Fibroblast of lung (primary cell): ENCODE results near the gene WDR93. TPM values are rescaled to one million over a fixed set of nuclear protein-coding genes. Genes with fewer than 3 reads are reported as not detected.

Experiments used
- DNase-seq, 2 donors: peaks; one replicate each; pipeline versions ENCODE4 v3.0.0 to v3.0.0-alpha.2; 2010; ENCODE audit warnings: low read depth in 2 of 2
- H2AFZ ChIP-seq: 2 replicates; pipeline ENCODE4 v1.5.1; 2012; ENCODE audit warnings: low read length, control low read depth, inconsistent platforms
- H3K27ac ChIP-seq: 2 replicates; pipeline ENCODE4 v1.5.1; 2011; ENCODE audit warnings: low read length, control low read depth; ENCODE audit not compliant: insufficient read depth
- H3K27me3 ChIP-seq: 2 replicates; pipeline ENCODE4 v1.5.1; 2011; ENCODE audit warnings: mild to moderate bottlenecking, low read length; ENCODE audit not compliant: control insufficient read depth, insufficient read depth
- H3K36me3 ChIP-seq: 2 replicates; pipeline ENCODE4 v1.5.1; 2011; ENCODE audit warnings: low read length; ENCODE audit not compliant: control insufficient read depth, insufficient read depth
- H3K4me1 ChIP-seq: 2 replicates; pipeline ENCODE4 v1.5.1; 2011; ENCODE audit warnings: low read length; ENCODE audit not compliant: control insufficient read depth, insufficient read depth; ENCODE audit errors: extremely low read depth
- H3K4me2 ChIP-seq: 2 replicates; pipeline ENCODE4 v1.5.1; 2011; ENCODE audit warnings: low read length, control low read depth; ENCODE audit not compliant: insufficient read depth; ENCODE audit errors: extremely low read depth
- H3K4me3 ChIP-seq, 4 experiments: fragments of 200-600 bp in 1 of 4; sonication (generic) in 1 of 4; replicated peaks in 1 of 4; 2 replicates each; pipeline ENCODE4 v1.5.1; 2011 to 2016; ENCODE audit warnings: low read length in 4 of 4, low read depth in 3 of 4, mild to moderate bottlenecking in 3 of 4, control low read depth in 2 of 4, inconsistent platforms in 1 of 4, mixed read lengths in 1 of 4; ENCODE audit not compliant: insufficient read depth in 1 of 4; ENCODE audit errors: control extremely low read depth in 1 of 4
- H3K79me2 ChIP-seq: 2 replicates; pipeline ENCODE4 v1.5.1; 2012; ENCODE audit warnings: mild to moderate bottlenecking, low read length, inconsistent platforms; ENCODE audit not compliant: control insufficient read depth, insufficient read depth
- H3K9ac ChIP-seq: 2 replicates; pipeline ENCODE4 v1.5.1; 2011; ENCODE audit warnings: mild to moderate bottlenecking, low read length, control low read depth; ENCODE audit not compliant: insufficient read depth
- H3K9me3 ChIP-seq: 2 replicates; pipeline ENCODE4 v1.5.1; 2012; ENCODE audit warnings: low read depth, low read length; ENCODE audit not compliant: control insufficient read depth, insufficient read depth
- H4K20me1 ChIP-seq: 2 replicates; pipeline ENCODE4 v1.5.1; 2011; ENCODE audit warnings: low read length; ENCODE audit not compliant: control insufficient read depth, insufficient read depth; ENCODE audit errors: extremely low read depth
- EZH2 ChIP-seq: IDR thresholded peaks from 2 replicates; pipeline ENCODE4 v1.5.1; 2012; ENCODE audit warnings: low read length, control low read depth, mild to moderate bottlenecking; ENCODE audit errors: missing control alignments
- polyA plus RNA-seq, 2 donors: library from polyadenylated mRNA; depleted of rRNA in 1 of 2; stranded (reverse) in 1 of 2; unstranded in 1 of 2; fragments of >200 nt; gene quantifications; 2 replicates each; pipeline ENCODE4 v1.2.1, GENCODE V29; 2011 to 2012; ENCODE audit warnings: missing spikeins in 1 of 2
- total RNA-seq: library from RNA; depleted of rRNA; stranded (reverse); fragments of >200 nt; gene quantifications from 2 replicates; pipeline ENCODE4 v1.2.1, GENCODE V29; 2014
- TF ChIP-seq, protein P1 (sequence below), 2 donors: IDR thresholded peaks in 1 of 2; conservative IDR thresholded peaks in 1 of 2; 1 replicate in 1 of 2; 2 replicates in 1 of 2; pipeline ENCODE4 v1.5.1; 2011 to 2012; ENCODE audit warnings: low read length in 2 of 2, control low read depth in 1 of 2, inconsistent platforms in 1 of 2, low read depth in 1 of 2, mild to moderate bottlenecking in 1 of 2

The WDR93 gene
- total and polyA plus RNA-seq, 2 donors (not counting 1 experiment from before 2014, with no cell fraction given) = 0.14 to 0.17 TPM

DNA sequence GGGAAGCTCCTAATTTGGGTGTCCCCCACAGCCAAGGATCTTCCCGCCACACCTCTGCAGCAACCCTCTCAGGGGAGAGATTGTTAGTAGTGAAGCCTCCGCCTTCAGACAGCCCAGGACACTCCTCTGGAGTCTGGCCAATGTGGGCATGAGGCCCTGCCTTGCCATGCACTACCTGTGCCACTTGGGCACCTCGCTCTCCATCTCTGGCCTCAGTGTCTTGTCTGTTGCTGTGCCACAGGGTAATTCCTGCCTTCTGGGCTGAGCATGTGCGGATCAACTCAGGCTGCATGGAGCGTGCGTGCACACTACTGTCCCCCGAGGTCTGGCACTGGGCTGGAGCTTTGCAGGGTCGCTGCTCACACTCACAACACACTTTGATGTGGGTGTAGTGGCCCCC lies 68.4 kb downstream of the WDR93 start:
- DNase-seq = no peak
- Histone ChIP-seq H3K4me2 (no peak overlapping the region), H2AFZ (no peak overlapping the region), H3K36me3 (no peaks in the 10 kb centered on the region), H3K27me3 (no peaks in the 10 kb centered on the region), H3K4me1 (no peaks in the 10 kb centered on the region), H3K79me2 (no peaks in the 10 kb centered on the region), H3K4me3 (no peak overlapping the region), H3K9ac (no peak overlapping the region), H3K27ac (no peak overlapping the region), H4K20me1 (no peaks in the 10 kb centered on the region), H3K9me3 (no peaks in the 10 kb centered on the region)
- TF ChIP-seq, protein P1, sequence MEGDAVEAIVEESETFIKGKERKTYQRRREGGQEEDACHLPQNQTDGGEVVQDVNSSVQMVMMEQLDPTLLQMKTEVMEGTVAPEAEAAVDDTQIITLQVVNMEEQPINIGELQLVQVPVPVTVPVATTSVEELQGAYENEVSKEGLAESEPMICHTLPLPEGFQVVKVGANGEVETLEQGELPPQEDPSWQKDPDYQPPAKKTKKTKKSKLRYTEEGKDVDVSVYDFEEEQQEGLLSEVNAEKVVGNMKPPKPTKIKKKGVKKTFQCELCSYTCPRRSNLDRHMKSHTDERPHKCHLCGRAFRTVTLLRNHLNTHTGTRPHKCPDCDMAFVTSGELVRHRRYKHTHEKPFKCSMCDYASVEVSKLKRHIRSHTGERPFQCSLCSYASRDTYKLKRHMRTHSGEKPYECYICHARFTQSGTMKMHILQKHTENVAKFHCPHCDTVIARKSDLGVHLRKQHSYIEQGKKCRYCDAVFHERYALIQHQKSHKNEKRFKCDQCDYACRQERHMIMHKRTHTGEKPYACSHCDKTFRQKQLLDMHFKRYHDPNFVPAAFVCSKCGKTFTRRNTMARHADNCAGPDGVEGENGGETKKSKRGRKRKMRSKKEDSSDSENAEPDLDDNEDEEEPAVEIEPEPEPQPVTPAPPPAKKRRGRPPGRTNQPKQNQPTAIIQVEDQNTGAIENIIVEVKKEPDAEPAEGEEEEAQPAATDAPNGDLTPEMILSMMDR (conservative IDR thresholded peaks at IDR 0.05 in 1 of 2, IDR thresholded peaks at IDR 0.05 in 1 of 2; ENCODE audit: low read depth in 1 of 2, low read length in 2 of 2) = no peak
- TF ChIP-seq EZH2 = no peak

DNA sequence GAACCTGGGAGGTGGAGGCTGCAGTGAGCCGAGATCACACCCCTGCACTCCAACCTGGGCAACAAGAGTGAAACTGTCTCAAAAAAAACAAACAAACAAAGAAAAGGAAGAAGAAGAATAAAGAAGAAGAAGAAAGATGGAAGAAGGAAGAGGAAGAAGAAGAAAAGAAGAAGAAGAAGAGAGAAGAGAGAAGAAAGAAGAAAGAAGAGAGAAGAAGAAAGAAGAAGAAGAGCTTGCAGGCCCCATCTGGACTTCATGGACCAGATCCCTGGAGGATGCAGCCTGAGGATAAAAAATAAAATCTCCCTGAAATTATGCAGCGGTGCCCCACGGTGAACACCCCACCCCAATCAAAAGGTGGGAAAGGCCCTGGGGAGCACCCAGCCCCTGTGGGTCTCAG lies 69.2 kb downstream of the WDR93 start:
- H3K9me3 ChIP-seq = no peaks in the 10 kb centered on the region
- H2AFZ ChIP-seq = no peak overlapping the region
- H3K4me1 ChIP-seq = no peaks in the 10 kb centered on the region
- H3K4me2 ChIP-seq = no peak overlapping the region
- no peak overlapping the region for H3K9ac ChIP-seq
- H3K27ac ChIP-seq = no peak overlapping the region
- H3K79me2 ChIP-seq = no peaks in the 10 kb centered on the region
- no peak overlapping the region for H3K4me3 ChIP-seq
- no peak for DNase-seq
- TF ChIP-seq, protein P1 (conservative IDR thresholded peaks at IDR 0.05 in 1 of 2, IDR thresholded peaks at IDR 0.05 in 1 of 2; ENCODE audit: low read depth in 1 of 2, low read length in 2 of 2) = no peak
- no peak for TF ChIP-seq EZH2
- no peaks in the 10 kb centered on the region for H3K27me3 ChIP-seq
- H3K36me3 ChIP-seq = no peaks in the 10 kb centered on the region
- no peaks in the 10 kb centered on the region for H4K20me1 ChIP-seq

DNA sequence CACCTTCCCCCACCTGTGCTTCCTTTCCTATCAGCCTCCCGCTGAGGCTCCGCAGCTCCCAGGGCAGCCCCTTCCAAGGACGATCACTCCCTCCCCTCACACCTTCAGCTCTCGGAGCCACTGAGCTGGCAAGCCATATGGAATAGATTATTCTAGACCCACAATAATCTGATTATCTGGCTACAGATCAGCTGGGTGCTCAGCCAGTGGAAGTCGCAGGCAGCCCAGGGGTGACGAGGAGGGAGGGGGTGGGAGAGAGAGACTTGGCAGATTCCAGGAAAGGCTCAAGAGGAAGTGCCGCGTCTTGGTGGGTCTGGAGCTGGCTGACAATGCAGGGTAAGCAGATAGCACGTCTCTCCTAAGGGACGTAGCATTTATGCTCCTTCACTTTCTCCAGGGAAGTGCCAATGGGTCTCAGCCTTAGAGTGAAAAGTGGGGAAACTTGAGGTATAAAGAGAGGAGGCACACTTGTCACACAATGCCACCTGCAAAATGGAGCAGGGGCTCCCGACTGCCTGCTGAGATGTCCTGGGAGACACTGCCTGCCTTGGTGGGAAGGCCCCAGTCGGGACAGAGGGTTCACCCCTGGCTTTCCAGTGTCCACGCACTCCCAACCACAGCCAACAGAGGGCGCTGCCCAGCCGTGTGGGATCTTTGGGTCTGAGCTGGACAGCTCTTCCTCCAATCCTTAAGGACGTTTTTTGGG lies 69.8 kb downstream of the WDR93 start:
- Histone ChIP-seq H3K79me2 (no peaks in the 10 kb centered on the region), H2AFZ (no peak overlapping the region), H3K4me3 (no peak overlapping the region), H4K20me1 (no peaks in the 10 kb centered on the region), H3K27ac (no peak overlapping the region), H3K36me3 (no peaks in the 10 kb centered on the region), H3K4me1 (no peaks in the 10 kb centered on the region), H3K4me2 (no peak overlapping the region), H3K9me3 (no peaks in the 10 kb centered on the region), H3K27me3 (no peaks in the 10 kb centered on the region), H3K9ac (no peak overlapping the region)
- TF ChIP-seq, protein P1 (conservative IDR thresholded peaks at IDR 0.05 in 1 of 2, IDR thresholded peaks at IDR 0.05 in 1 of 2; ENCODE audit: low read depth in 1 of 2, low read length in 2 of 2) = peak; percentile 95 to 99
- TF ChIP-seq EZH2 = no peak
- peak; percentile 36 to 71 for DNase-seq
